AG04450 (cell line): ENCODE results near the gene WRAP73. TPM values are rescaled to one million over a fixed set of nuclear protein-coding genes. Genes with fewer than 3 reads are reported as not detected.

Experiments used
- CTCF ChIA-PET: fragments of 300-600, 350-600 bp; formaldehyde crosslinking; extraction: SDS; loops from one replicate; lab custom pipeline; 2022; ENCODE audit warnings: antibody characterized with exemption, inconsistent platforms; lab: Charles Lee
- POLR2A ChIA-PET: fragments of 350-600 bp; formaldehyde crosslinking; extraction: SDS; loops from one replicate; lab custom pipeline; 2021; ENCODE audit warnings: antibody characterized with exemption, inconsistent platforms; lab: Yijun Ruan, JAX
- DNase-seq: peaks from one replicate; pipeline ENCODE4 v3.0.0-alpha.2; 2011; ENCODE audit warnings: low read depth, low spot score
- H3K27ac ChIP-seq: one replicate; pipeline ENCODE4 v1.5.1; 2012; ENCODE audit warnings: low read depth, low read length, control low read depth
- H3K27me3 ChIP-seq: one replicate; pipeline ENCODE4 v1.6.0; 2012; ENCODE audit warnings: low read length; ENCODE audit not compliant: control insufficient read depth, insufficient read depth
- H3K4me3 ChIP-seq: 2 replicates; pipeline ENCODE4 v1.5.1; 2011; ENCODE audit warnings: mild to moderate bottlenecking, low read depth, low read length, control low read depth
- H3K9me3 ChIP-seq: 2 replicates; pipeline ENCODE4 v1.5.1; 2012; ENCODE audit warnings: low read length; ENCODE audit not compliant: control insufficient read depth, insufficient read depth
- polyA plus RNA-seq: library from polyadenylated mRNA; depleted of rRNA; stranded (reverse); fragments of >200 nt; gene quantifications from 2 replicates; pipeline ENCODE4 v1.2.3, GENCODE V29; 2011
- TF ChIP-seq, protein P1 (sequence below): IDR thresholded peaks from 2 replicates; pipeline ENCODE4 v1.5.1; 2011; ENCODE audit warnings: low read depth, low read length, control low read depth, inconsistent platforms

WRAP73 gene
- polyA plus RNA-seq, 1 experiment: 14.1 TPM

DNA sequence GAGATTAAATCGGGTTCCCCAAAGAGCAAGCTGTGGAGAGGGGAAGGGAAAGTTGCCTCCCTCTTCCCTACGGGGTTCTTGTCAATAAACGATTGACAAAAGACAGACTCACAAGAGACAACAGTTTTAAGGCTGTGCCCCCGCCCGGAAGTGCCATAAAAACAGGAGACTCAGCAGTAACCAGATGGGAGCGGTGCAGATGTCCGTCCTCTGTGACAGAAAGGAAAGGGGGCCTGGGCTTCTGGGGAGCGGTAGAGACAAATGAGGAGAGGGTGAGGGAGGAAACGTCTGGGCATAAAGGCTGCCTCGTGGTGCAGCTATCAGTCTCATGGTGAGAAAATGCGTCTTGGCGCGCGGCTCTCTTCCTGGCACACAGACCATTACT lies 8.3 kb upstream of the WRAP73 start:
- DNase-seq: no peak
- TF ChIP-seq, protein P1, sequence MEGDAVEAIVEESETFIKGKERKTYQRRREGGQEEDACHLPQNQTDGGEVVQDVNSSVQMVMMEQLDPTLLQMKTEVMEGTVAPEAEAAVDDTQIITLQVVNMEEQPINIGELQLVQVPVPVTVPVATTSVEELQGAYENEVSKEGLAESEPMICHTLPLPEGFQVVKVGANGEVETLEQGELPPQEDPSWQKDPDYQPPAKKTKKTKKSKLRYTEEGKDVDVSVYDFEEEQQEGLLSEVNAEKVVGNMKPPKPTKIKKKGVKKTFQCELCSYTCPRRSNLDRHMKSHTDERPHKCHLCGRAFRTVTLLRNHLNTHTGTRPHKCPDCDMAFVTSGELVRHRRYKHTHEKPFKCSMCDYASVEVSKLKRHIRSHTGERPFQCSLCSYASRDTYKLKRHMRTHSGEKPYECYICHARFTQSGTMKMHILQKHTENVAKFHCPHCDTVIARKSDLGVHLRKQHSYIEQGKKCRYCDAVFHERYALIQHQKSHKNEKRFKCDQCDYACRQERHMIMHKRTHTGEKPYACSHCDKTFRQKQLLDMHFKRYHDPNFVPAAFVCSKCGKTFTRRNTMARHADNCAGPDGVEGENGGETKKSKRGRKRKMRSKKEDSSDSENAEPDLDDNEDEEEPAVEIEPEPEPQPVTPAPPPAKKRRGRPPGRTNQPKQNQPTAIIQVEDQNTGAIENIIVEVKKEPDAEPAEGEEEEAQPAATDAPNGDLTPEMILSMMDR: no peak
- POLR2A ChIA-PET: no interaction called here

DNA sequence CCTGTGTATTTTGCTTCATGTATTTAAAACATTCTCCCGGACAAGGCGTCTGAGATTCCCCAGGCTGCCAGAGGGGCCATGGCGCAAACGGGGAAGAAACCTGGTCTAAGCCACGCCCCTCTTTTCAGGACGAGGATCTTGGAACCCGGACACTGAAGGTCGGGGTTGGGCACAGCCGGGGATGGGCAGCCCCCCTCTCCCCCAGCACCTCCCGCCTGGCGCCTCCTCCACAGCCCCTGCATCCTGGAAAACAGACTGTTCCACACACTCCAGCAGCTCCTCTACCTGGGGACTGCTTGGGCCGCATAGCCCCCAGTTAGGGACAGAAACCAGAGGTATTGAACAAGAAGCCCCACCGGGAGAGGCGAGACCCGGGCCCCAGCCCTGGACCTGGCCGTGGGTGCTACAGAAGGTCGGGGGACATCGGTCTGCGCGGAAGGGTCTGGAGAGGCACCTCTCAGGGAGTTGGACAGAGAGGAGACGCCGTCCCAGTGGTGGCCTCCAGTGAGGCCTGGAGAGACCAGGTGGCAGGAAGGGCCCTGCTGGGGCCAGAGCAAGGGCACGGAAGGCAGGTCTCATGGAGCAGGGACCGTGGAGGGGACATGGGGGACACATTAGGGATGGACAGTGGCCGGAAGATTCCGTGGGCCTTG lies 7.8 kb upstream of the WRAP73 start:
- TF ChIP-seq, protein P1: no peak
- H3K27ac ChIP-seq: no peak overlapping the region
- CTCF ChIA-PET: no interaction called here
- no peaks in the 10 kb centered on the region; the same call in 1 of the 2 replicates for H3K9me3 ChIP-seq
- no peak overlapping the region for H3K4me3 ChIP-seq
- no peak for DNase-seq
- peaks cover 61% of the 10 kb centered on the region for H3K27me3 ChIP-seq
- POLR2A ChIA-PET: no interaction called here

More for the DNA sequence above, 8.3 kb upstream of the WRAP73 start:
- Histone ChIP-seq H3K4me3 (no peak overlapping the region), H3K27ac (no peak overlapping the region), H3K9me3 (no peaks in the 10 kb centered on the region; the same call in 1 of the 2 replicates), H3K27me3 (peaks cover 56% of the 10 kb centered on the region)
- CTCF ChIA-PET: interaction anchor here (1.1 kb wide), 1 partner anchor 205 kb away, joined by 3 read pairs; no protein-coding TSS in a partner anchor

DNA sequence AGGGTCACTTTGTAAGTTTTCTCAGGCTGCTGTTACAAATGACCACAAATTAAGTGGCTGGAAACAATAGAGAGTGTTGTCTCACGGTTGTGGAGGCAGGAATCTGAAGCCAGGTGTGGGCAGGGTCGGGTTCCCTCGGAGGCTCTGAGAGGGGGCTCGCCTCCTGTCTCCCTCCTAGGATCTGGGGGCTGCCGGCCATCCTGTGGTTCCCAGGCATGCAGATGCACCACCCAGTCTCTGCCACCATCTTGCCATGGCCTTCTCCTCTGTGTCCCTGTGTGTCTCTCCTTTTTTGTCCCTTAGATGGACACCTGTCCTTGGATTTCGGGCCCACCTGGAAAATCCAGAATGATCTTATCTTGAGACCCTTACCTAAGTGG lies 7.2 kb upstream of the WRAP73 start:
- Histone ChIP-seq H3K4me3 (no peak overlapping the region), H3K9me3 (no peaks in the 10 kb centered on the region; the same call in 1 of the 2 replicates), H3K27ac (no peak overlapping the region), H3K27me3 (peaks cover 60% of the 10 kb centered on the region)
- ChIA-PET POLR2A (no interaction called here), CTCF (interaction anchor here (0.8 kb wide), 1 partner anchor 68 kb away, joined by 3 read pairs; no protein-coding TSS in a partner anchor)
- TF ChIP-seq, protein P1: no peak
- DNase-seq: no peak

DNA sequence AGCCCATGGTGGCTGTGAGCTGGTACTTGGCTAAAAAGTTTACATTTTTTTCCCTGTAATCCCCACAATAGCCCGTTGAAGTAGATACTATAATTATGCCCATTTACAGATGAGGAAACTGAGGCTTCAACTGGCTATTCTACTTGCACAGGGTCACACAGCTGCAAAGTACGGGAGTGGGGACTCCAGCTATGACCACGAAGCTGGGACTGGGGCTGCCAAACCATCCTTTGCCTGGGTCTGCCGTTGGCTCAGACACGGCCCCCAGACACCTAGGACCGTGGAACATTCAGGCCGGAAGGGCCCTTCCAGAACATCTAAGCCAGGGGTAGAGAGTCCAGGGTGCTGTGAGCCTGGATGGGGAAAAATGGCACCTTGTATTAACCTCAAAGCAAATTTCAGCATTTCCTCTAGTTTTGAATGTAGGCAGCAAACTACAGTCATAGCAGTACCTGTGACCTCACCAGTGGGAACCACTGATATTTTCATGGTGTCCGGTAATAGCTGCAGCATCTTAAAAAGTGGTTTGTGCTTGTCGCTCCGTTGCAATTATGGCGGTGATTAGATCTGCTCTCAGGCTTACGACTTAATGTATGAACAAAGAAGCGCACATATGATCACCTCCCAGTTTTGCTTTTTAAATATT lies 6.7 kb upstream of the WRAP73 start:
- no peaks in the 10 kb centered on the region; the same call in 1 of the 2 replicates for H3K9me3 ChIP-seq
- CTCF ChIA-PET: interaction anchor here (0.8 kb wide), 1 partner anchor 68 kb away, joined by 3 read pairs; no protein-coding TSS in a partner anchor
- H3K27ac ChIP-seq: no peak overlapping the region
- TF ChIP-seq, protein P1: no peak
- H3K4me3 ChIP-seq: no peak overlapping the region
- H3K27me3 ChIP-seq: peaks cover 62% of the 10 kb centered on the region
- no peak for DNase-seq
- POLR2A ChIA-PET: no interaction called here
